DMS53 (cell line): Measurements from ENCODE around the gene IQCM.
A peak's percentile ranks its signal among the peaks of the same experiment; 100 is the strongest.

ENCODE experiments used
- DNase-seq: peaks from one replicate; lab custom pipeline; 2025; lab: John Stamatoyannopoulos, UW

The IQCM gene

DNA sequence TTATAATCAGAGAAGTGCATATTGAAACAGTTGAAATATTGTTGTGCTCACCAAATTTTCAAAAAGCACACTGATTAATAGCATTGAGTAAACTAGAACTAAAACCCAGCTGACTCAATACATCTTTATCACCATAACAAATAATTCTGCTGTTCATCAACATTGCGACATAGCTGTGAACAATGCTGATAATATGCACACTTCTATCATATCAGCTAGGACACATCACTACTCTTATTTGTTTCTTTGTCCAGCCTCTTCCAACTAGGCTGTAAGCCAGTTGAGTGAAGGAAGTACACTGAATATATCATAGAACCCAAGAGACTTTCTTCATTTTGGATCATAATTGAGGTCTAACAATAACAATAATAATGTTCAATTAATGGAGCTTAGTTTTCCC lies 349.7 kb downstream of the IQCM start:
- DNase-seq, result no peak

DNA sequence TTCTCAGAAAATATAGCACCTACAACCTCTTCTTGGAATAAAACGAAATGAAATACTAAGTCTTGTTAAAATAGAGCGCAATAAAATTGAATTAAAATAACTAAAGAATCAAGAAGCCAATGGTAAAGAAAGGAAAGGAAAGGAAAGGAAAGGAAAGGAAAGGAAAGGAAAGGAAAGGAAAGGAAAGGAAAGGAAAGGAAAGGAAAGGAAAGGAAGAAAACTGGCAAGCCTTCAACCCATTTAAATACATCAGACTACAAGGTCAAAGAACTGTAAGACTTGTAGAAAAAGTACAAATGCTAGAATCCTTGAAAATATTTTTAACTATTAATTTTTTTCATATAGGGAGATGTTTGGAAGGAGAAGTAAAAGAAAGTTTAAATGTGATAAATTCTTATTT lies 372.1 kb downstream of the IQCM start:
- DNase-seq, result no peak

DNA sequence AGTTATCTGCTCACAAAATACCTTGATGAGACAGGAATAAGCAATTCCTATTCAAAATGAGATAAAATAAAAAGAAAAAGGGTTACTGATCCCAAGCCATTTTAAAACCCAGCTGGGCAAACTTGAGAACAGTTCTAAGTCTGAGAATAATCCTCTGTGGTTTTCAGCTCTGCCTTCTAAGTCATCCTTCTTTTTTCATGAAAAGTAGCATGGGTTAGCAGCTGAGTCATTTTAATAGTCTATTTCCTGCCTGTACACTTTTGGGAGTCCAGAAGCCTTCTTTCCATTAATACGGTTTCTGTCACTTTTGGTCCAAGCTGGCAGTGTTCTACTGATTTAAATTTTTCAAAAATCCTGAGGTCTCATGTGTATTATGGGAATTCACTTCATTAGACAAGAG lies 374.3 kb downstream of the IQCM start:
- DNase-seq, result no peak

DNA sequence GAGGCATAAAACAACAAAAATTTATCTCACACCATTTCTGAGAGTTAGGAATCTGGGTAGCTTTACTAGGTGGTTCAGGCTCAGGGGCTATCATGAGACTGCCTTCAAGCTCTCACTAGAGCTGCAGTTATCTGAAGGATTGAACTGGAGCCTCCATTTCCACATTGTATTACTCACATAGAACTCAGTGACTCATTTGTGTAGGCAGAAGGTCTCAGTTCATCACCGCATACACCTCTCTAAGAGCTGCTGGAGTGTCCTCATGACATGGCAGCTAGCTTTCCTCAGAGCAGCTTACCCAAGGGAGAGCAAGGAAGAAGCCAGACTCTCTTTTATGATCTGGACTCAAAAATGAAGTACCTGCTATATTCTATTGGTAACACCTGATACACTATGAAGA lies 389.2 kb downstream of the IQCM start:
- DNase-seq, result peak; percentile 1

DNA sequence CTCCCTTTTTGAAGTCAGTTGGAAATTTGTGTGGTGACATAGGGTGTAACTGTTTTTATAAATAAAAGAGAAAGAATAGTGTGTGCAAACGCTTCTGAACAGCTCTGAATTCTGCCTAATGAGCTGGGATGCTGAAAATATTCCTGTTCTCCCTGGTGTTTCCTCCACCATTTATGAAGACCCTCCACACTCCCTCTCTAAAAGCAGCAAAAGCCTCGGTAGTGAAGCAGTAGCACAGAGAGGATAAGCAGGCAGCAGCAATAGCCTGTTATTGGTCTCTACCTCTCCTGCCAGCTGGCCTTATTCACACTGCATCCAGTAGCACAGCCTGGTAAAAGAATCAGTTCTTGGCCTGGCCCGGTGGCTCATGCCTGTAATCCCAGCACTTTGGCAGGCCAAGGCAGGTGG lies 406.1 kb downstream of the IQCM start:
- DNase-seq, result no peak

DNA sequence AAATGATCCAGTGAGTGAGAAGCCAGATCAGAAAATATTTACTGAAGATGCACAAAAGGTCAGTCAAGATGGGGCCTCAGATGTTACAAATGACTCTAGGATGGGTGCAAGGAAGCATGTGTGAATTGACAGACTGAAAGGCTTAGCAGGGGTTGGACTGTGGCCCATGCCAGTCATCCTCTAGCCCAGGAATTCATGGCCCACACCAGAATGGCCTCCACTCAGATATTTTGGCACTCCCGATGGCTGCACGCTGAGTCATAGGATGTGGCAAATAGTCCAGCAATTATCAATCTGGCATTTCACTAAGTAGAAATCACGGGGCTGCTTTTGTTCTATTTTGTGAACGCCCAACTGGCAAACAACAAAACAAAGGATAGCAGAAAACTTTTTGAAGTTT lies 406.5 kb downstream of the IQCM start:
- no peak for DNase-seq

DNA sequence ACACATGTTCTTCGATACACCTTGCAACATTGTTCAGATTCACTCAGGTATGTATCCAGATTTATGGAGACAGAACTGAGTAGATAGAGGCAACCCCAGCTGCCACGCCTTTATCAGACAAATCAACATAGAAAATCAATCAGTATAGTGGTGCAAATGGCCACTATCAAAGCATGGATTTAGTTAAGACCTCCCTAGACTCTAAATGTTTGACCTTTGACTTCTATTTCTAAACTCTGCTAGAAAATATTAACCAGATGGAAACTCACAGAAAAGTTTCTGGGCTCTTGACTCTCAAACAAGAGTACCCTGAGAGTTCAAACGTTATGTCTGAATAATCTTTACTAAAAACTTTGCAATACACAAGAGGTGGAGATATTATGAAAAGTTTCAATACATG lies 411.5 kb downstream of the IQCM start:
- no peak for DNase-seq

DNA sequence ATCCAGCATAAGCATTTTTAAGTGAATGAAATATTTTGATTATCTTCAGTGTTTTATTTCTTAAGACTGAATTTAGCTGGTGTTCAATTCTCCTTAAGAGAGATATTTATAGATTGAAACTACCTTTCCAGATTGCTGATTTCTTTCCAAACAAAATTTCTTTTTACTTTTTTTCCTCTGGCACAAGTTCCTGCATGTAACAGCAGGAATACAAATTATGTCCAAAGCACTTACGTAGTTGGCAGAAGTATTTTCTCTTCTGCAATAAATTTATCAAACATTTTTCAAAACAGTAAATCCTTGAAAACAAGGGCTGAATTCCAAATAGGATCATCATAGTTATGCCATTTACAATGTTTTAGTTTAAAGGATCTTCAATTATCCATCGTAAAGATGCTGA lies 412.6 kb downstream of the IQCM start:
- DNase-seq, result no peak

DNA sequence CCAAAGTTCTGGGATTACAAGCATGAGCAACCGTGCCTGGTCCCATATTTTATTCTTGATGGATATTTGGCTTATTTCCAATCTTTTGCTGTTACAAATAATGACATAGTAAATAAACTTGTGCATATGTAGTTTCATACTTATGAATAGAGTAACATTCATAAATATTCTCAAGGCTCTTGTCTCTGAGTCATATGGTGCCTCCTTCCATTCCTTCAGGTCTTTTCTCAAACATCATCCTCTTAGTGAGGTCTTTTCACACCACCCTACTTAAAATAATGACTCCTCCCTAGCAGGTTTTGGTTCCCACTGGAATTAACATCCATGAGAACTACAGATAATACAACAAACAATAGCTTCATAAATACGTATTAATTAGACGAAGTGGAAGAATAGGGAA lies 416.6 kb downstream of the IQCM start:
- DNase-seq, result no peak

DNA sequence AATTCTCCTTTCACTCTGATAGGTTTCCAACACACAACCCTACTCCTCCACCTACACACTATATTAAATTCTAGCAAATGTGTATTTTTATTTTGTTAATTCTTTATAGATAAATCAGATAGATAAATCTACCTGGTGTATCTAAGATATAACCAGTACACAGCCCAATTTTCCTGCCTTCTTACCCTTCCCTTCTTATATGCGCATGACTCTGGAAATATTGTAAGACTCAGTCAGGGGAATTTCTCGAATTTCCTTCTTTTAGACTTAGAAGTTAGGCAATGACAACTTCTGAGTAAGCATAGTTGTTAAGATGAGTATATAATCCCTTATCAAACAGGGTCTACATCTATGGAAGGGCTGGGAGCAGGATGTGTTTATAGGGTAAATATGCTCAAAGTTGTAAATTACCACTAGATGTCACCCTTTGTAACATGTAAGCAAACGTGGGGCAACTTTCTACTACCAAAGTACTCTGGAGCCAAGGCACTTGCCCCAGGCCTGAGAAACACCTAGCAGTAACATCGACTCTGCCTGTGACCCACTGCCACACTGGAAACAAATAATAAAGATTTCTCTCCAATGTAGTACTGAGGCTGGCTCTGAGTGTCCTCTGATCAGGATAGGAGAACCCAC lies 444.7 kb downstream of the IQCM start:
- DNase-seq, result peak; percentile 81

DNA sequence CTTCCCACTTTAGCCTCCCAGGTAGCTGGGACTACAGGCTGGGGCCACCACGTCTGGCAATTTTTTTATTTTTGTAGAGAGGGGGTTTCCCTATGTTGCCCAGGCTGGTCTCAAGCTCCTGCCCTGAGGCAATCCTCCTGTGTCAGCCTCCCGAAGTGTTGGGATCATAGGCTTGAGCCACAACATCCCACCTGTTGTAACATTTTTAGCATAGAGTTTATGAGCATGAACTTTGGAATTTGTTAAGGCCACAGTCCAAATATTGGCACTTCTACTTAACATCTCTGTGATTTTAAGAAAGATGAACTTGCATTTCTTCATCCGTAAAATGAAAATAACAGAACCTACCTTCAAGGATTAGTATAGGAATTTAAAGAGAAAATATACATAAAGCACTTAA lies 445.6 kb downstream of the IQCM start:
- DNase-seq, result no peak

DNA sequence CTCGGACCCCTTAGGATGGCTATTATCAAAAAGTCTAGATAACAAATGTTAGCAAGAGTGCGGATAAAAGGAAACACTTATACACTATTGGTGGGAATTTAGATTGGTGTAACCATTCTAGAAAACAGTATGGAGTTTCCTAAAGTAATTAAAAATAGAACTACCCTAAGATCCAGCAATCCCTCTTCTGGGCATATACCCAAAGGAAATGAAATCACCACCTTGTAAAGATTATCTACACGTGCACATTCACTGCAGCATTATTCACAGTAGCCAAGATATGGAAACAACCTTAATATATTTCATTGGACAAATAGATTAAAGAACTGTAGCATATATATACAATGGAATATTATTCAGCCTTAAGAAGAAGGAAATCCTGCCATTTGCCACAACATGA lies 462.4 kb downstream of the IQCM start:
- no peak for DNase-seq

DNA sequence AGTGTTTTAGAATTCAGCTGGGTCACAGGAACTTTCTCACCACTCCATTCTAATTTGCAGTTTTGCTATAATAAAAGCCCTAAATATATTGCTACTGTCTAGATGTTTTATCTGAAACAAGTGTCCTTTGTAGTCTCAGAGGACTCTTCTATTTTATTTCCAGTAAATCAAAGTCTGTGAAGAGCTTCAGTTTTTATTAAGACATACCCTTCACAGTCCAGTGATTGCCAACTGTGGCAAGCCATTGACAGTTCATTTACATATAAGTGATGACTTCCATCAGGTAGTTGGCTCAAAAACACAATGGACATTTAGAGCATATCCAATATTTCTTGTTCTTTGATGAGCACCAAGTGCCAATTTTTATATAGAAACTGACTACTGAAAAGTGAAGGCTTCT lies 466.1 kb downstream of the IQCM start:
- DNase-seq, result no peak

DNA sequence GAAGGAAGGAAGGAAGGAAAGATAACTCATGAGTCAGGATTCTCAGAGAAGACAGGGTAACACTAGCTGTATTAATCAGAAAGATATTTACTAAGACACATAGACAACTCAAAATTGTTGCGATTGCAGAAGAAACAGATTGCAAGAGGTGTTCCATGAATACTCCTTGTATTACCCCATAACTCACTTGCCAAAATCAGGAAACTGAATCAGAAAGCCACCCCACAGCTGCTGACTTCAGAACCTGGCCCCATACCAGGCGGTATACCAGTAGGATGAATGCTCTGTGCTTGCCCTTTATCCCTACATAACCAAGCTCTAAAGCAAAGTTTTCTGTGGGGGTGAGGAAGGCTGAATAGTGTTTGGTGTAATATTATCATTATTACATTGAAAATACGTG lies 468.5 kb downstream of the IQCM start:
- no peak for DNase-seq

DNA sequence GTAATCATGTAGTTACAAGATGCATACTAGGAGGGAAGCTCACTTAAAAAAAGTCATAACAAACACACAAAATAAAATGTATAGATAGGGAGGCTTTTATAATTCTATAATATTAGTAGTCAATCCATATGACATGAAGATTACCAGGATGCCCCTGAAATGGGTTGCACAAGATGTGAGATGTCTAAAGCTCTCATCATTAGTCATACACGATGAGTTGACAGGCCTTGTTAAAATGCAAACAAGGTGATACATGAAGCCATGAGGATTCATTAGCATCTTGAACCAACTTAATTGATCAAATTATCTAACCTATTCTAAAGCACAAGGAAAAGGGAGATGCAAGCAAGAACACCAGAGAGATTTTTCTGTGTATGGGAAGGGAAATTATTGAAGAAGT lies 470.2 kb downstream of the IQCM start:
- DNase-seq, result no peak

DNA sequence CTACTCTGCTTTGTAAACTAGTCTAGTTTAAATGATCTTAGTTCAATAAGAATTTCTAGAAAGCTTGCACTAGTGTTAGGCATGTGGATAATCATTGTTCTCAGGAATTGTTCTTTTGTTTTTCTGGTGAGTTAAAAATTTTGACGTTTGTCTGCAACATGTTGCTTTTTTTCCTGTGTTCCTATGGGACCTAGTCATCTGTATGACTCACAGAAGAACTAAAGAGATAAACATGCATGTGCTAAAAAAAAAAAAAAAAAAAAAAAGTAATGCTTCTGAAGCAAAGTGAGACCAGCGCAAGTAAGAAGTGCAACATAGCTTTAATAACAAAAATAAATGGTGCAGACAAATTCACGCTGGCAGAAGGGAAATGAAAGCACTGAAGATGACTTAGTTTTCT lies 471.2 kb downstream of the IQCM start:
- DNase-seq, result peak; percentile 24

DNA sequence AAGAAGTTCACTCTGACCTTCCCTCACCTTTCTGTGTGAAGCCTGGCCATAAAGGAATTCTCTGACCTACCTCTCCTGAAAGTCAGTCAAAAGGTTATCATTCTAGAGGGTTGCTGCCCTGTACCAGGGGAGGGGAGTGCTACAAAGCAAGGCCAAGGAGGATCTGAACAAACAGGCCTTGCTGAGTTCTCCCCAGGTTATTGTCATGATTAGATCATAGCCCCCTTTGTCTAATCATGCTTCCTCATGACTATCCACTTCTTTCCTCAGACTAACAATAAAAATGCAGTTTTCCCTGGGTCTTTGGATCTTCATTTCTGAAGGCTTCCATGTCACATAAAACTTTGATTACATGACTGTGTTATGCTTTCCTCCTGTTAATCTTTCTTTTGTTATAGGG lies 472.0 kb downstream of the IQCM start:
- no peak for DNase-seq

DNA sequence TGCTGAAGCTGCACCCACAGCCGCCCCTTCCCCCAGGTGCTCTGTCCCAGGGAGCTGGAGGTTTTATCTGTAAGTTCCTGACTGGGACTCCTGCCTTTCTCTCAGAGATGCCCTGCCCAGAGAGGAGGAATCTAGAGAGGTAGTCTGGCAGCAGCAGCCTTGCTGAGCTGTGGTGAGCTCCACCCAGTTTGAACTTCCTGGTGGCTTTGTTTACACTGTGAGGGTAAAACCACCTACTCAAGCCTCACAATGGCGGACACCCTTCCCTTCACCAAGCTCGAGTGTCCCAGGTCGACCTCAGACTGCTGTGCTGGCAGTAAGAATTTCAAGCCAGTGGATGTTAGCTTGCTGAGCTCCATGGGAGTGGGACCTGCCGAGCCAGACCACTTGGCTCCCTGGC lies 474.5 kb downstream of the IQCM start:
- DNase-seq, result peak; percentile 55

DNA sequence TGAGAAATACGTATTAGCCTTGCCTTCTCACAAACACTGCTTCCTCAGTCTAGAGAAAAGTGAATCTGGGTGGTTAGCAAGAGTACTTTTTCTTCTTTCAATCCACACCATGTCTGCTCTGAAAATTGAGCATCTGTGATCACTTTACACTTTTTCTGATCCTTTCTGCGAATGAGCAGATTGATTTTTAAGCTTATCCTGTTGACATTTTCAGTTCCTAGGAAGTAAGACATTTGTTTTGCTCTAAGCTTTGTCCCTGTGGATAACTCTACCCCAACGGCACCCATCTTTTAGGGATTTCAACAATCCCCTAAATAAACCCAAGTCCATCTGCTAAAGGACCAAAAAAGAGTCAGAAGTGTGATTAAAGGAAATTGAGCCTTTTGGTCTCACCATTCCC lies 487.5 kb downstream of the IQCM start:
- no peak for DNase-seq

DNA sequence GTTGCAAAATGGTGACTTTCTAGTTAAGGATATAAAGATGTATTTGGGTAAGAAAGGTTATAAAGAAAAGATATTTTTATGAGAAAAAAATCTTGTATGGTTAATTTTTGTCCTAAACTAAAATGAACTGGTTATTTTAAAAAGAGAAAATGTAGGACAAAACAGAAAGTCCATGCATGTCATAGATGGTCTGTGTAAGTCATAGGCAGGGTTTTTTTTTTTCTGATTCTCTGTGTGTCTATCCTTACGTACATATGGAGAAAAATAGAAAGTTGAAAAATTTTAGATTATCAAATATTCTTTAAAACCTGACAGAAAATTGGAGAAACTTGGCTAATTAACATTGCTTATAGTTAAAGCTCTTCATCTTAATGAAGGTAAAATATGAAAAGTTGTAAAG lies 493.4 kb downstream of the IQCM start:
- peak; percentile 21 for DNase-seq

DNA sequence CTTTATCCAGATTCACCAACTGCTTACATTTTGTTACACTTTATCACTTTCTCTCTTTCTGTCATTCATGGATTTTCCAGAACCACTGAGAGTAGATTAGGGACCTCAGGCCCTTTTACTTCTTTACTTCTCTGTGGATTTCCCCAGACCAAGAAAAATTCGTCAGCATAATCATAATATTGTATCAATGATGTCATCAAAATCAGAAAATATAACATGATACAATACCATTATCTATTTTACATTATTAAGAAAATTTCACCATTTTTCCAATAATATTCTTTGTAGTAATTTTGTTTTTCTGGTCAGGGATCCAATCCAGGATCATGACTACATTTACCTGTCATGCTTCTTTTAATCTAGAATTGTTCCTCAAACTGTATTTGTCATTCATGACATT lies 494.2 kb downstream of the IQCM start:
- no peak for DNase-seq

DNA sequence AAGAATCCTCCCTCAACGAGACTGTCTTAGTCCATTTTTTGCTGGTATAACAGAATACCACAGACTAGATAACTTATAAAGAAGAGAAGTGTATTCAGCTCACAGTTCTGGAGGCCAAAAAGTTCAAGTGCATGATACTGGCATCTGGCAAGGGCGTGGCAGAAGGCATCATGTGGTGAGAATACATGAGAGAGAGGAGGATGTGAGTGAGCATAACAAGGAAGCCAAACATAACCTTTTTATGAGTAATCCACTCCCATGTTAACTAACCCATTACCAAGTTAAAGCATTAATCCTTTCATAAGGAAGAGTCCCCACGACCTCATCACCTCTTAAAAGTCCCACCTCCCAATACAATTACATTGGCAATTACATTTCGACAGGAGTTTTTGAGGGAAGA lies 504.6 kb downstream of the IQCM start:
- no peak for DNase-seq

DNA sequence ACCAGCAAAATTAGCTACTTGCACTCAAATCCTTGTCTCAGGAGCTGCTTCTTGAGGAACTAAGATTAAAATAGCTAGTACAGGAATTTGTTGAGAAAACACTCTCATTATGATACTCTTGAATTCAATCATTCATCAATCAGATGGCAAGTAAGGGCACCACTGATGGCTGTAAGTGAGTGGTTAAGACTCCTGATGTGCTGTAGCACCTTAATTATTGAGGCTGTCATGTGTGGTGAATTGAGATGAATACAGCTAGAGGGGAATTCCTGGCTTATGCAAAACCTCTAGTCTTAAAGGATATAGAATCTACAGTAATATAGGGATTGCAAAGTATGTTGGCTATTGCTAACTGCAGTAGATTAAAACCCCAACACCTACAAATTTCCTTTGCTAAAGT lies 509.1 kb downstream of the IQCM start:
- DNase-seq, result no peak
